T-helper 2 cell treated with Interferon-gamma antibody and Interleukin-4, amounts not matched to agents 100 ng/mL and 5 ng/mL, for 36 hours (primary cell): ENCODE data around the gene ST6GAL2. TPM values are rescaled to one million over a fixed set of nuclear protein-coding genes. Genes with fewer than 3 reads are reported as not detected.

Experiments
- intact Hi-C: fragments of 100-400 bp; cut with micrococcal nuclease; formaldehyde crosslinking; loops from one replicate; pipeline ENCODE4 v1.15.1; 2023
- total RNA-seq: library from RNA; stranded (reverse); gene quantifications from 2 replicates; pipeline ENCODE4 v1.2.3, GENCODE V29; 2022

ST6GAL2 gene
- total RNA-seq, result not detected in 2 replicates

- intact Hi-C loops, result no loop called here
These were observed at the start of gene ST6GAL2 for GRCh38 chr2:106885971-106886915. TSS of gene ST6GAL2 (minus strand) at chr2:106886167. CDS start at chr2:106843977, 42,190 bp downstream.

GRCh38 chr2:106932644-106933043 lies 46.7 kb upstream of the ST6GAL2 start:
- intact Hi-C loops, result no loop called here

GRCh38 chr2:106931717-106932335 lies 45.9 kb upstream of the ST6GAL2 start:
- intact Hi-C loops, result no loop called here

- intact Hi-C loops, result no loop called here
These were observed 35.5 kb upstream of the ST6GAL2 start for GRCh38 chr2:106921451-106921850.

GRCh38 chr2:106919012-106919411 lies 33.0 kb upstream of the ST6GAL2 start:
- intact Hi-C loops, result no loop called here

- intact Hi-C loops, result no loop called here
These were observed 18.3 kb upstream of the ST6GAL2 start for GRCh38 chr2:106904242-106904641.

GRCh38 chr2:106899786-106900530 lies 14.0 kb upstream of the ST6GAL2 start:
- intact Hi-C loops, result no loop called here

GRCh38 chr2:106894545-106894944 lies 8.6 kb upstream of the ST6GAL2 start:
- intact Hi-C loops, result no loop called here

GRCh38 chr2:106892048-106892447 lies 6.1 kb upstream of the ST6GAL2 start:
- intact Hi-C loops, result no loop called here

- intact Hi-C loops, result no loop called here
These were observed 4.6 kb upstream of the ST6GAL2 start for GRCh38 chr2:106890606-106891005.

GRCh38 chr2:106886916-106887758 lies 1.2 kb upstream of the ST6GAL2 start:
- intact Hi-C loops, result no loop called here

- intact Hi-C loops, result no loop called here
These were observed 638 bp downstream of the ST6GAL2 start for GRCh38 chr2:106885329-106885728.

GRCh38 chr2:106882673-106883072 lies 3.3 kb downstream of the ST6GAL2 start:
- intact Hi-C loops, result no loop called here

GRCh38 chr2:106878206-106878605 lies 7.8 kb downstream of the ST6GAL2 start:
- intact Hi-C loops, result no loop called here

GRCh38 chr2:106876699-106877098 lies 9.3 kb downstream of the ST6GAL2 start:
- intact Hi-C loops, result no loop called here

GRCh38 chr2:106869512-106870275 lies 16.3 kb downstream of the ST6GAL2 start:
- intact Hi-C loops, result no loop called here

- intact Hi-C loops, result no loop called here
These were observed 17.7 kb downstream of the ST6GAL2 start for GRCh38 chr2:106868275-106868674.

- intact Hi-C loops, result no loop called here
These were observed 18.6 kb downstream of the ST6GAL2 start for GRCh38 chr2:106867196-106867953.

GRCh38 chr2:106866641-106867040 lies 19.3 kb downstream of the ST6GAL2 start:
- intact Hi-C loops, result no loop called here
